ENCODE results near the gene TACC2.

TACC2 gene

GRCh38 chr10:122249991-122250750 lies 261.2 kb downstream of the TACC2 start:
- Histone ChIP-seq H3K27ac (no peak overlapping the region), H3K27me3 (ENCODE audit: insufficient read depth, low read depth, severe bottlenecking) (no peaks in the 10 kb centered on the region), H3K4me3 (ENCODE audit: low read depth, low read length) (no peak overlapping the region), H3K36me3 (no peaks in the 10 kb centered on the region), H3K9me3 (ENCODE audit: severe bottlenecking) (no peaks in the 10 kb centered on the region)
- TF ChIP-seq CTCF (IDR thresholded peaks at IDR 0.05; ENCODE audit: low read depth, low read length), result no peak
- no peak for DNase-seq

GRCh38 chr10:122251459-122252255 lies 262.7 kb downstream of the TACC2 start:
- Histone ChIP-seq H3K36me3 (no peaks in the 10 kb centered on the region), H3K4me3 (ENCODE audit: low read depth, low read length) (no peak overlapping the region), H3K27ac (no peak overlapping the region), H3K9me3 (ENCODE audit: severe bottlenecking) (no peaks in the 10 kb centered on the region), H3K27me3 (ENCODE audit: insufficient read depth, low read depth, severe bottlenecking) (no peaks in the 10 kb centered on the region)
- no peak for DNase-seq
- TF ChIP-seq CTCF (IDR thresholded peaks at IDR 0.05; ENCODE audit: low read depth, low read length), result no peak

GRCh38 chr10:122252805-122253204 lies 263.8 kb downstream of the TACC2 start:
- TF ChIP-seq CTCF (IDR thresholded peaks at IDR 0.05; ENCODE audit: low read depth, low read length), result no peak
- H3K4me3 ChIP-seq (ENCODE audit: low read depth, low read length), result no peak overlapping the region

GRCh38 chr10:122253605-122254004 lies 264.6 kb downstream of the TACC2 start:
- TF ChIP-seq CTCF (IDR thresholded peaks at IDR 0.05; ENCODE audit: low read depth, low read length), result no peak
- no peak overlapping the region for H3K4me3 ChIP-seq (ENCODE audit: low read depth, low read length)
- H3K36me3 ChIP-seq, result no peaks in the 10 kb centered on the region
- no peak overlapping the region for H3K27ac ChIP-seq
- no peaks in the 10 kb centered on the region for H3K27me3 ChIP-seq (ENCODE audit: insufficient read depth, low read depth, severe bottlenecking)
- H3K9me3 ChIP-seq (ENCODE audit: severe bottlenecking), result no peaks in the 10 kb centered on the region
- no peak for DNase-seq

More at GRCh38 chr10:122252805-122253204, 263.8 kb downstream of the TACC2 start:
- no peak overlapping the region for H3K27ac ChIP-seq
- H3K9me3 ChIP-seq (ENCODE audit: severe bottlenecking), result no peaks in the 10 kb centered on the region
- no peak for DNase-seq
- no peaks in the 10 kb centered on the region for H3K36me3 ChIP-seq
- no peaks in the 10 kb centered on the region for H3K27me3 ChIP-seq (ENCODE audit: insufficient read depth, low read depth, severe bottlenecking)

- no peak for DNase-seq
- no peak for TF ChIP-seq CTCF (IDR thresholded peaks at IDR 0.05; ENCODE audit: low read depth, low read length)
- Histone ChIP-seq H3K9me3 (ENCODE audit: severe bottlenecking) (no peaks in the 10 kb centered on the region), H3K27ac (no peak overlapping the region), H3K4me3 (ENCODE audit: low read depth, low read length) (no peak overlapping the region), H3K36me3 (no peaks in the 10 kb centered on the region), H3K27me3 (ENCODE audit: insufficient read depth, low read depth, severe bottlenecking) (no peaks in the 10 kb centered on the region)
Observed at GRCh38 chr10:122254831-122255230, 265.9 kb downstream of the TACC2 start.
